ENCODE measurements around the gene NT5DC4. TPM values are rescaled to one million over a fixed set of nuclear protein-coding genes. Genes with fewer than 3 reads are reported as not detected.

The NT5DC4 gene
- total RNA-seq, 2 experiments from 2014 or later = not detected

GRCh38 chr2:112756207-112756606 lies 35.4 kb downstream of the NT5DC4 start:
- Mint-ChIP-seq H3K27ac (no peak overlapping the region), H3K27me3 (no peaks in the 10 kb centered on the region), H3K4me1 (ENCODE audit: low read depth) (peaks cover 4% of the 10 kb centered on the region), H3K9me3 (no peaks in the 10 kb centered on the region), H3K36me3 (ENCODE audit: low read depth) (peaks cover 53% of the 10 kb centered on the region), H3K4me3 (no peak overlapping the region)
- ChIA-PET POLR2A (interaction anchor here (0.6 kb wide), 1 partner anchor 130 kb away, joined by 3 read pairs; no protein-coding TSS in a partner anchor), CTCF (interaction anchor here (1.5 to 9.1 kb wide), 3 partner anchors 129 to 203 kb away, joined by 5 to 159 read pairs (median 10); no protein-coding TSS in a partner anchor)
- no peak for DNase-seq
- intact Hi-C loops (cut with micrococcal nuclease) = no loop called here
- no peak for ATAC-seq
- TF ChIP-seq, protein P1, sequence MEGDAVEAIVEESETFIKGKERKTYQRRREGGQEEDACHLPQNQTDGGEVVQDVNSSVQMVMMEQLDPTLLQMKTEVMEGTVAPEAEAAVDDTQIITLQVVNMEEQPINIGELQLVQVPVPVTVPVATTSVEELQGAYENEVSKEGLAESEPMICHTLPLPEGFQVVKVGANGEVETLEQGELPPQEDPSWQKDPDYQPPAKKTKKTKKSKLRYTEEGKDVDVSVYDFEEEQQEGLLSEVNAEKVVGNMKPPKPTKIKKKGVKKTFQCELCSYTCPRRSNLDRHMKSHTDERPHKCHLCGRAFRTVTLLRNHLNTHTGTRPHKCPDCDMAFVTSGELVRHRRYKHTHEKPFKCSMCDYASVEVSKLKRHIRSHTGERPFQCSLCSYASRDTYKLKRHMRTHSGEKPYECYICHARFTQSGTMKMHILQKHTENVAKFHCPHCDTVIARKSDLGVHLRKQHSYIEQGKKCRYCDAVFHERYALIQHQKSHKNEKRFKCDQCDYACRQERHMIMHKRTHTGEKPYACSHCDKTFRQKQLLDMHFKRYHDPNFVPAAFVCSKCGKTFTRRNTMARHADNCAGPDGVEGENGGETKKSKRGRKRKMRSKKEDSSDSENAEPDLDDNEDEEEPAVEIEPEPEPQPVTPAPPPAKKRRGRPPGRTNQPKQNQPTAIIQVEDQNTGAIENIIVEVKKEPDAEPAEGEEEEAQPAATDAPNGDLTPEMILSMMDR (IDR thresholded peaks at IDR 0.05) = no peak

DNA sequence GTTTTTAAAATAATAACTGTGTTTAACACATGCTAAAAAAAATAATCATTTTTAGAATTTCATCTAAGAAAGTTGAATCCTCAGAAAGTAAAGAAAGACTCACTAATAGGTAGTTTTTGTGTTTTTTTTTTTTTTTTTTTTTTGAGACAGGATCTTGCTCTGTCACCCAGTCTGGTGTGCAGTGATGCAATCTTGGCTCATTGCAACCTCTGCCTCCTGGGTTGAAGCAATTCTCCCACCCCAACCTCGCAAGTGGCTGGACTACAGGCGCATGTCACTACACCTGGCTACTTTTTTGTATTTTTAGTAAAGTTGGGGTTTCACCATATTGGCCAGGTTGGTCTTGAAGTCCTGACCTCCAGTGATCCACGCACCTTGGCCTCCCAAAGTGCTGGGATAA lies 36.4 kb downstream of the NT5DC4 start:
- CTCF ChIA-PET = no interaction called here
- DNase-seq (no peak), ATAC-seq (no peak)
- Mint-ChIP-seq H3K9me3 (no peaks in the 10 kb centered on the region), H3K4me3 (no peak overlapping the region), H3K27ac (no peak overlapping the region), H3K27me3 (no peaks in the 10 kb centered on the region), H3K36me3 (ENCODE audit: low read depth) (peaks cover 51% of the 10 kb centered on the region), H3K4me1 (ENCODE audit: low read depth) (peaks cover 4% of the 10 kb centered on the region)
- POLR2A ChIA-PET = no interaction called here
- TF ChIP-seq, protein P1 (IDR thresholded peaks at IDR 0.05) = no peak
- intact Hi-C loops (cut with micrococcal nuclease) = no loop called here

GRCh38 chr2:112758711-112759110 lies 37.9 kb downstream of the NT5DC4 start:
- TF ChIP-seq, protein P1 (IDR thresholded peaks at IDR 0.05) = no peak
- ATAC-seq (no peak), DNase-seq (no peak)
- CTCF ChIA-PET = interaction anchor here (2.6 kb wide), 1 partner anchor 9 kb away, joined by 12 read pairs; no protein-coding TSS in a partner anchor
- Mint-ChIP-seq H3K27me3 (no peaks in the 10 kb centered on the region), H3K9me3 (no peaks in the 10 kb centered on the region), H3K36me3 (ENCODE audit: low read depth) (peaks cover 50% of the 10 kb centered on the region), H3K27ac (no peak overlapping the region), H3K4me3 (no peak overlapping the region), H3K4me1 (ENCODE audit: low read depth) (peaks cover 7% of the 10 kb centered on the region)
- POLR2A ChIA-PET = no interaction called here
- intact Hi-C loops (cut with micrococcal nuclease) = no loop called here

DNA sequence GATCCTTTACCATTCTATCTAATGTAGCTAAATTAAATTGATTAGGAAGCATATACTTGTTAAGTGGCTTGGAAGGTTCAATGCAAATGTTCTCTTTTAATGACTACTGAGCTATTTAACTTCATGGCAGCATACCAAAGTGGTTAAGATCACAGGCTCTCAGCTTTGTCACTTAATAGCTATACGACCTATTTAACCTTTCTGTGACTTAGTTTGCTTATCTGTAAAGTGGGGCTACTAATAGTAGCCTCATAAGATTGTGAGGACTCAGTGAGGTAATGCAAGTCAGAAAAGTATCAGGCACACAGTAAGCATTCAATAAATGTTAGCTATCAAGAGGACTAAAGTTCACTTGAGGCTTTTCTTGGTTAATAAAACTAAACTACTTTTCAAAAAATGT lies 39.3 kb downstream of the NT5DC4 start:
- no peaks in the 10 kb centered on the region for H3K9me3 Mint-ChIP-seq
- ChIA-PET CTCF (interaction anchor here (0.7 to 2.6 kb wide), 2 partner anchors 10 to 126 kb away, joined by 3 to 12 read pairs; no protein-coding TSS in a partner anchor), POLR2A (no interaction called here)
- intact Hi-C loops (cut with micrococcal nuclease) = no loop called here
- H3K27me3 Mint-ChIP-seq = no peaks in the 10 kb centered on the region
- no peak for DNase-seq
- TF ChIP-seq, protein P1 (IDR thresholded peaks at IDR 0.05) = no peak
- peaks cover 10% of the 10 kb centered on the region for H3K4me1 Mint-ChIP-seq (ENCODE audit: low read depth)
- no peak overlapping the region for H3K27ac Mint-ChIP-seq
- no peak for ATAC-seq
- H3K36me3 Mint-ChIP-seq (ENCODE audit: low read depth) = peaks cover 37% of the 10 kb centered on the region
- no peak overlapping the region for H3K4me3 Mint-ChIP-seq

DNA sequence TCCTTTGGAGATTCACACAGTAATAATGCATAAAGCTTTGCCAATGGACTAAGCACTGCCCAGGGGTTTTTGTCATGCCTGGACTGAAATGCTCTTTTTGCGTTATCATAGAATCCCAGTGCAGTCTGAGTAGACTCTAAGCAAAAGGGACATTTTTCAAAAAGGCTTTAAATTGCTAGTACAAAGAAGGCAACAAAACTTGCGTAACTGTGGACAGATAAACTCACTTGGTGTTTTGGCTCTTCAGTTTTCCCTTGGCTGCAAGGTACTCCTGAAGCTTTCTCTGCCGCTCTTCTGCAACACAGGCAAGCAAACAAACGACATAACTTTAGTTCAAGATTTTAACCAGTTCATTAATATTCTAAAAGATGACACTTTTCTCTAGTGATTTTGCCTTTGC lies 41.5 kb downstream of the NT5DC4 start:
- Mint-ChIP-seq H3K27ac (no peak overlapping the region), H3K36me3 (ENCODE audit: low read depth) (peaks cover 19% of the 10 kb centered on the region), H3K4me3 (no peak overlapping the region), H3K4me1 (ENCODE audit: low read depth) (peaks cover 15% of the 10 kb centered on the region), H3K9me3 (no peaks in the 10 kb centered on the region), H3K27me3 (no peaks in the 10 kb centered on the region)
- ChIA-PET POLR2A (interaction anchor here (0.6 to 1.4 kb wide), 3 partner anchors 9 to 18 kb away, joined by 3 to 9 read pairs (median 3); no protein-coding TSS in a partner anchor), CTCF (interaction anchor here (1.2 to 2.5 kb wide), 6 partner anchors 13 to 179 kb away, joined by 3 to 15 read pairs (median 8); no protein-coding TSS in a partner anchor)
- DNase-seq (no peak), ATAC-seq (no peak)
- intact Hi-C loops (cut with micrococcal nuclease) = no loop called here
- TF ChIP-seq, protein P1 (IDR thresholded peaks at IDR 0.05) = no peak
